Gastroesophageal sphincter (tissue), 4 donors: Measurements from ENCODE around the gene THRB. TPM values are rescaled to one million over a fixed set of nuclear protein-coding genes. Genes with fewer than 3 reads are reported as not detected.

Experiments used
- ATAC-seq: fragments of 150-250 bp; one replicate; pipeline ENCODE4 v1.9.1; 2016; ENCODE audit warnings: mild to moderate bottlenecking, moderate library complexity
- H3K27ac ChIP-seq, 4 donors: fragments of 200-600 bp; sonication (generic) in 3 of 4; 1 replicate in 3 of 4; 2 replicates in 1 of 4; pipeline ENCODE4 v1.5.1; 2016 to 2019
- H3K27me3 ChIP-seq: fragments of 200-600 bp; sonication (generic); one replicate; pipeline ENCODE4 v1.5.1; 2019
- H3K36me3 ChIP-seq, 2 donors: fragments of 200-600 bp; sonication (generic); one replicate each; pipeline ENCODE4 v1.5.1; 2019; ENCODE audit warnings: control low read depth in 1 of 2
- H3K4me1 ChIP-seq, 3 donors: fragments of 200-600 bp; sonication (generic); 1 replicate in 2 of 3; 2 replicates in 1 of 3; pipeline ENCODE4 v1.5.1; 2016 to 2019; ENCODE audit warnings: control low read depth in 2 of 3
- H3K4me3 ChIP-seq, 2 donors: fragments of 200-600 bp; sonication (generic); one replicate each; pipeline ENCODE4 v1.5.1; 2019; ENCODE audit warnings: mild to moderate bottlenecking in 1 of 2, moderate library complexity in 1 of 2
- H3K9me3 ChIP-seq, 3 donors: fragments of 200-600 bp; sonication (generic); one replicate each; pipeline ENCODE4 v1.5.1; 2017 to 2019; ENCODE audit warnings: control low read depth in 2 of 3
- EP300 ChIP-seq: sonication (generic); formaldehyde crosslinking; IDR thresholded peaks from one replicate; pipeline ENCODE4 v1.6.1; 2017; ENCODE audit warnings: antibody characterized with exemption, mild to moderate bottlenecking
- POLR2A ChIP-seq, 2 donors: fragments of 450-650 bp; IDR thresholded peaks; one replicate each; pipeline ENCODE4 v1.6.1; 2017; ENCODE audit warnings: antibody characterized with exemption in 2 of 2, mild to moderate bottlenecking in 2 of 2, moderate library complexity in 1 of 2
- POLR2AphosphoS5 ChIP-seq: sonication (generic); formaldehyde crosslinking; IDR thresholded peaks from one replicate; pipeline ENCODE4 v1.6.1; 2017; ENCODE audit warnings: antibody characterized with exemption
- WGBS, 2 donors: methylation state at CpG; one replicate each; pipeline ENCODE4 v1.1.5; 2018; ENCODE audit warnings: low coverage in 1 of 2; 5-methylcytosine and 5-hydroxymethylcytosine counted together
- total RNA-seq, 4 donors: library from RNA; depleted of rRNA; stranded (reverse); fragments of >200 nt; gene quantifications; one replicate each; pipeline ENCODE4 v1.1.0, GENCODE V29; 2016
- TF ChIP-seq, protein P1 (sequence below), 4 experiments: fragments of 200-600 bp in 2 of 4; fragments of 450-650 bp in 2 of 4; sonication (generic) in 1 of 4; IDR thresholded peaks; one replicate each; pipeline ENCODE4 v1.5.1; 2017 to 2019; ENCODE audit warnings: antibody characterized with exemption in 4 of 4, mild to moderate bottlenecking in 2 of 4, moderate library complexity in 2 of 4

Gene THRB
- total RNA-seq, 4 donors from 2014 or later, result 42.5 to 61.9 (median 55.8) TPM

DNA sequence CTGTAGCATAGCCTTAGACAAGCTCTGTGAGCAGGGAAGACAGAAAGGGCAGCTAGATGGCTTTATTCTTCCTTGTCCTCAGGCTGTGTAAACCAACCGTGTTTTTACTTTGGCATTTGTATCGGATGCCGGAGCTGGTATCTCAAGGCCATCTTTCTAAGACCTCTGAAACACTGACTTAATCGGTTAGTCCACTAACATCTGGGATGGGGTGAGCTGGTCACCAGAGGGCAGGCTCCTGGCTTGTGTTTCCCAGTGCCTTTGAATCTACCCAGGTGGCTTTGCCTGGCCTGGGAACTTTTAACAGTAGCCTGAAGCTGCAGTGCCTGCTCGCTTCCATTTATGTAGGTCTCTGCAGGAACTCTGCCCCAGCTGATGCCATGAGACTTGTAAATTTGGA lies 296.8 kb downstream of the THRB start:
- Histone ChIP-seq H3K27ac (no peak overlapping the region), H3K4me1 (no peaks in the 10 kb centered on the region), H3K27me3 (no peaks in the 10 kb centered on the region), H3K36me3 (no peaks in the 10 kb centered on the region), H3K4me3 (no peak overlapping the region), H3K9me3 (no peaks in the 10 kb centered on the region)
- WGBS, 2 donors, result 57 to 83% methylated on average over 5 of the region's 5 CpGs
- TF ChIP-seq POLR2A (IDR thresholded peaks at IDR 0.05) (no peak), POLR2AphosphoS5 (no peak), EP300 (no peak)
- TF ChIP-seq, protein P1, sequence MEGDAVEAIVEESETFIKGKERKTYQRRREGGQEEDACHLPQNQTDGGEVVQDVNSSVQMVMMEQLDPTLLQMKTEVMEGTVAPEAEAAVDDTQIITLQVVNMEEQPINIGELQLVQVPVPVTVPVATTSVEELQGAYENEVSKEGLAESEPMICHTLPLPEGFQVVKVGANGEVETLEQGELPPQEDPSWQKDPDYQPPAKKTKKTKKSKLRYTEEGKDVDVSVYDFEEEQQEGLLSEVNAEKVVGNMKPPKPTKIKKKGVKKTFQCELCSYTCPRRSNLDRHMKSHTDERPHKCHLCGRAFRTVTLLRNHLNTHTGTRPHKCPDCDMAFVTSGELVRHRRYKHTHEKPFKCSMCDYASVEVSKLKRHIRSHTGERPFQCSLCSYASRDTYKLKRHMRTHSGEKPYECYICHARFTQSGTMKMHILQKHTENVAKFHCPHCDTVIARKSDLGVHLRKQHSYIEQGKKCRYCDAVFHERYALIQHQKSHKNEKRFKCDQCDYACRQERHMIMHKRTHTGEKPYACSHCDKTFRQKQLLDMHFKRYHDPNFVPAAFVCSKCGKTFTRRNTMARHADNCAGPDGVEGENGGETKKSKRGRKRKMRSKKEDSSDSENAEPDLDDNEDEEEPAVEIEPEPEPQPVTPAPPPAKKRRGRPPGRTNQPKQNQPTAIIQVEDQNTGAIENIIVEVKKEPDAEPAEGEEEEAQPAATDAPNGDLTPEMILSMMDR (IDR thresholded peaks at IDR 0.05), result no peak
- no peak for ATAC-seq

DNA sequence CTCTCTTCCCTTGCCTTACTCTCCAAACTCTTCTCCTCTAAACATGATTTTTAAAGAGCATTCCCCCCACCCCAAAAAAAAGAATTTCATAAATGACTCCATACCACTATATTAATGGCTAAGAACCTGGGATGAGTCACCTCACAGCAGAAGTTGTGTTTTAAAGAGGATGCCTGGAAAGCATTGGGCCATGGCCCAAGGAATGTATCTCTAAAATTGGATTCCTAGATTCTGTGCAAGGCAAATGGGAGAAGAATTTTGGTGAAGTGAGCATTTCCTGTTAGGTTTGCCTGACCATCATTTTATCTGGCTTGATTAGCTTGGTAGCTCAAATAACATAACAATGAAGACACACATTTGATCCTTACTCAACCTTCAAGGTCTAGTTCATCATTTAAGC lies 298.1 kb downstream of the THRB start:
- no peak overlapping the region for H3K4me3 ChIP-seq
- no peaks in the 10 kb centered on the region for H3K9me3 ChIP-seq
- ATAC-seq, result no peak
- H3K27ac ChIP-seq, result no peak overlapping the region
- H3K4me1 ChIP-seq, result peaks cover 0 to 10% (median 0%) of the 10 kb centered on the region in 3 donors
- no peaks in the 10 kb centered on the region for H3K36me3 ChIP-seq
- H3K27me3 ChIP-seq, result no peaks in the 10 kb centered on the region
- TF ChIP-seq POLR2AphosphoS5, result no peak
- TF ChIP-seq, protein P1 (IDR thresholded peaks at IDR 0.05), result no peak
- no peak for TF ChIP-seq POLR2A (IDR thresholded peaks at IDR 0.05)
- TF ChIP-seq EP300, result no peak

DNA sequence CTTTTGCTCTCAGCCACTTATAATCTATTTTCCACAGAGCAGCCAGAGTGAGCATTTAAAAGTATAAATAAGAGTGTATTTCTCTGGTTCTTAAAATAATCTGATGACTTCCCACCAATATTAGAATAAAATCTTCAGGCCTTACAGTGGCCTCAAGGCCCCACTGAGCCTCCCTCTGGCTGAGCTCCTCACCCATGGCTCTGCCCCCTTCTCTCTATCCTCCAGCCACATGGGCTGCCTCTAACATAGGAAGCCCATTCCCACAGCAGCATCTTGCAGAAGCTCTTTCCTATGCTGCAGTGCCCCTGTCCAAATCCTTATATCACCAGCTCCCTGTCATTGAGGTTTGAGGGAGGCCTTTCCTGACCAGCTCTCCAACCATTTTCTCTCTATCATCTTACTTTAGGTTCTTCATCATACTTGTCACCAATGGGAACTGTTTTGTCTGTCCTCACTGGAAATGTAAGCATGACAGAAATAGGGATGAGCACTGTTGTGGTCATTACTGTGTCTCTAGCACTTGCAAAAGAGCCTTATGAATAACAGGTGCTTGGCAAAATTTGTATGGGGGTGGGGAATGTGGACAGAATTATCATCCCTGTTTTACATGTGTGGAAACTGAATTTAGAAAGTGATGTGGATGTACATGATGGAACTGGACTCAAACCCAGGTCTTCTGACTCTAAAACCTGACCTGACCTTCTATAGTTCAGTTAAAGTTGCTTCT lies 299.0 kb downstream of the THRB start:
- H3K4me1 ChIP-seq, result peaks cover 0 to 10% (median 0%) of the 10 kb centered on the region in 3 donors
- no peaks in the 10 kb centered on the region for H3K9me3 ChIP-seq
- H3K27me3 ChIP-seq, result no peaks in the 10 kb centered on the region
- TF ChIP-seq EP300 (no peak), POLR2A (IDR thresholded peaks at IDR 0.05) (no peak), POLR2AphosphoS5 (no peak)
- TF ChIP-seq, protein P1 (IDR thresholded peaks at IDR 0.05), result no peak
- no peak overlapping the region for H3K4me3 ChIP-seq
- H3K36me3 ChIP-seq, result no peaks in the 10 kb centered on the region
- no peak overlapping the region for H3K27ac ChIP-seq
- no peak for ATAC-seq

DNA sequence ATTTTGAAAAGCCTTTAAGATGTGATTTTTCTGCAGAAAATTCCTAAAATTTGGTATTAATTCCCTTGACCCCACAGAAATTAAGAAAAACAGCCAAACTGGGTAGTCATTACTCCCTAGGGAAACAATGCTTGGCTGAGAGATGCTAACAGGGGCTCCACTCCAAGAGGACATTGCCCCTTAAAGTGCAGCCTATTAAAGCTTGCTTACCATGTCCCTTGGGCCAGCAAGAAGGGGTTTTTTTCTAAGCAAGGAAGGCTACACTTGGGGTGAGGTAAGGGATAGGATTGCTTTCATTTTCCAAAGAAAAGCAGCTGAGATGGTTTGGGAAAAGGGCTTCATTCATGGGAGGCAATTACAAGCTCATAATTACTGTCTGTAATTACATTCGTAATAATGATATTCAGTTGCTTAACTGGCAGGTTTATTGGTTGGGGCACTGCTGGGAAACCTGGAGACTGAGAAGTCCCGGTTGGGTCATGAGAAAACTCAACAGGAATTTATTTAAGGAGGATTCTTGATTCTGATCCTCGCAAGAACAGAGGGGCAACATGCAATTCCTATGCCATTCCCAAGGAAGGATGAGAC lies 302.1 kb downstream of the THRB start:
- no peak for TF ChIP-seq EP300
- no peak for TF ChIP-seq POLR2A (IDR thresholded peaks at IDR 0.05)
- TF ChIP-seq, protein P1 (IDR thresholded peaks at IDR 0.05), result no peak
- TF ChIP-seq POLR2AphosphoS5, result no peak
- H3K27me3 ChIP-seq, result no peaks in the 10 kb centered on the region
- peaks cover 0 to 10% (median 0%) of the 10 kb centered on the region in 3 donors for H3K4me1 ChIP-seq
- no peak overlapping the region for H3K27ac ChIP-seq
- H3K4me3 ChIP-seq, result no peak overlapping the region
- no peaks in the 10 kb centered on the region for H3K9me3 ChIP-seq
- 75 to 100% methylated on average over 1 to 3 of the region's 3 CpGs for WGBS, 2 donors
- H3K36me3 ChIP-seq, result no peaks in the 10 kb centered on the region
- no peak for ATAC-seq
